GM06990 (cell line): ENCODE data around the gene AMOTL2.

ENCODE experiments used
- DNase-seq: peaks from one replicate; pipeline ENCODE4 v3.0.0-alpha.2; 2011; ENCODE audit not compliant: insufficient read length; ENCODE audit errors: extremely low read depth
- H3K27me3 ChIP-seq: replicated peaks from 2 replicates; pipeline ENCODE4 v1.6.0; 2011; ENCODE audit warnings: low read length; ENCODE audit not compliant: control insufficient read depth, insufficient read depth
- H3K36me3 ChIP-seq: 2 replicates; pipeline ENCODE4 v1.5.1; 2011; ENCODE audit warnings: low read length; ENCODE audit not compliant: control insufficient read depth, insufficient read depth
- H3K4me3 ChIP-seq: replicated peaks from 2 replicates; pipeline ENCODE4 v1.5.1; 2011; ENCODE audit warnings: low read depth, mild to moderate bottlenecking, control low read depth, low read length
- TF ChIP-seq, protein P1 (sequence below): IDR thresholded peaks from 2 replicates; pipeline ENCODE4 v1.5.1; 2011; ENCODE audit warnings: low read length, control low read depth, mild to moderate bottlenecking, inconsistent platforms; ENCODE audit not compliant: insufficient read depth, poor library complexity, severe bottlenecking

Gene AMOTL2

DNA sequence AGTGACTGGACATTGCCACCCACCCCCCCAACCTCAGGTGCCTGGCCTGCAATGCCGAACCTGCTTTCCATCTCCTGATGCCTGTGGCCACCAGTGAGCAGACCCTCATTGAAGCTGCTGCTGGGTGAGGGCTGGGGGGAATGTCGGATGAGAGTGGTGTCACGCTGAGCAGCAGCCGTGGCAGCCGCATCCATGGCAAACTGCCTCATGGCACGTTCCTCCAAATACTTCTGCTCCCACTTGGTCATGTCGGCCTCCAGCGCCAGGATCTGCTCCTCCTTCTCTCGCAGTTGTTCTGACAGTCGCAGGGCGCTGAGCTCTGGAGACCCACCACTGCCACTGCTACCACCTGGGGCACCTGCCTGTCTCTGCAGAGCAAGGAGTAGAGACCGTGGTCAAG lies 14.2 kb downstream of the AMOTL2 start:
- H3K36me3 ChIP-seq, result no peaks in the 10 kb centered on the region
- H3K4me3 ChIP-seq, result no peak overlapping the region
- H3K27me3 ChIP-seq, result no peaks in the 10 kb centered on the region; the same call in none of the 2 replicates
- DNase-seq, result no peak
- TF ChIP-seq, protein P1, sequence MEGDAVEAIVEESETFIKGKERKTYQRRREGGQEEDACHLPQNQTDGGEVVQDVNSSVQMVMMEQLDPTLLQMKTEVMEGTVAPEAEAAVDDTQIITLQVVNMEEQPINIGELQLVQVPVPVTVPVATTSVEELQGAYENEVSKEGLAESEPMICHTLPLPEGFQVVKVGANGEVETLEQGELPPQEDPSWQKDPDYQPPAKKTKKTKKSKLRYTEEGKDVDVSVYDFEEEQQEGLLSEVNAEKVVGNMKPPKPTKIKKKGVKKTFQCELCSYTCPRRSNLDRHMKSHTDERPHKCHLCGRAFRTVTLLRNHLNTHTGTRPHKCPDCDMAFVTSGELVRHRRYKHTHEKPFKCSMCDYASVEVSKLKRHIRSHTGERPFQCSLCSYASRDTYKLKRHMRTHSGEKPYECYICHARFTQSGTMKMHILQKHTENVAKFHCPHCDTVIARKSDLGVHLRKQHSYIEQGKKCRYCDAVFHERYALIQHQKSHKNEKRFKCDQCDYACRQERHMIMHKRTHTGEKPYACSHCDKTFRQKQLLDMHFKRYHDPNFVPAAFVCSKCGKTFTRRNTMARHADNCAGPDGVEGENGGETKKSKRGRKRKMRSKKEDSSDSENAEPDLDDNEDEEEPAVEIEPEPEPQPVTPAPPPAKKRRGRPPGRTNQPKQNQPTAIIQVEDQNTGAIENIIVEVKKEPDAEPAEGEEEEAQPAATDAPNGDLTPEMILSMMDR, result no peak

DNA sequence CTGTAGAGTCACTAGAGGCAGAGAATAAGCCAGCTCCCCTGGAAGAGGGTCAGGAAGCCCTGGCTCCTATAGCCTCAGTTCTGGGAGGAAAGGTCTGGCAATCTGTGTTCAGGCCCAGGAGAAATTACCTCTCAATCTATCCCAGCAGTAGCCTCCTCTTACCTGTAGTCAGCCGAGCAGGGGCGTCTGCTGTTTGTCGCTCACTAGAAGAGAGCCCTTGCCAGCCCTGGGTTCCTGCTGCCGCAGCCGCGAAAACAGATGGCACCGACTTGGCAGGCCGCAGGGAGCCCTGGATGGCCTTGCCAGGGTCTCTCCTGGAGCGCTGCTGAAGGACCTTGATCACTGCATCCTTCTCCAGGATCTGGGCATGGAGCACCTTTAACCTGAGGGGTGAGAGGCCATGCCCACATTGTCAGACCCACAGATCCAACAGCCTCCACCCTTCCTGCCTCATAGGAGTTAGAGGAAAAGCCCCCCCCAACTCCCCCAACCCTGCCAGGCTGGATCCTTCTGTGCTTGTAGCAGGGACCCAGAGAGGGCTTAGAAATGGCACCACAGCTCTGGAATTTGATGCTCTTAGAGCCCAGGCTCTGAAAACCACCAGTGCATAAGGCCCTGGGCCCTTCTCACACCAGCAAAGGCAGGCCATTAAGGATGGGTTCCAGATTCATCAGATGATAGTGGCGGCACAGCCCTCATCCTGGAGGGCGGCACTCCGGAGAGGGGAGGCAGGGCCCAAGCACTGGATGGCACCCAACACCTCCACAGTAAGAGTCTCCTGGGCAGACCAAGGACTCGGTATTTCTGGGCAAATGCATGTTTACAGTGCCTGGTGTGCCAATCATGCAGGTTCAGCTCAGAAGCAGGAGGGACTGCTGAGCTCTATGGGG lies 14.9 kb downstream of the AMOTL2 start:
- TF ChIP-seq, protein P1, result no peak
- Histone ChIP-seq H3K27me3 (no peaks in the 10 kb centered on the region; the same call in none of the 2 replicates), H3K36me3 (no peaks in the 10 kb centered on the region), H3K4me3 (no peak overlapping the region)
- no peak for DNase-seq

DNA sequence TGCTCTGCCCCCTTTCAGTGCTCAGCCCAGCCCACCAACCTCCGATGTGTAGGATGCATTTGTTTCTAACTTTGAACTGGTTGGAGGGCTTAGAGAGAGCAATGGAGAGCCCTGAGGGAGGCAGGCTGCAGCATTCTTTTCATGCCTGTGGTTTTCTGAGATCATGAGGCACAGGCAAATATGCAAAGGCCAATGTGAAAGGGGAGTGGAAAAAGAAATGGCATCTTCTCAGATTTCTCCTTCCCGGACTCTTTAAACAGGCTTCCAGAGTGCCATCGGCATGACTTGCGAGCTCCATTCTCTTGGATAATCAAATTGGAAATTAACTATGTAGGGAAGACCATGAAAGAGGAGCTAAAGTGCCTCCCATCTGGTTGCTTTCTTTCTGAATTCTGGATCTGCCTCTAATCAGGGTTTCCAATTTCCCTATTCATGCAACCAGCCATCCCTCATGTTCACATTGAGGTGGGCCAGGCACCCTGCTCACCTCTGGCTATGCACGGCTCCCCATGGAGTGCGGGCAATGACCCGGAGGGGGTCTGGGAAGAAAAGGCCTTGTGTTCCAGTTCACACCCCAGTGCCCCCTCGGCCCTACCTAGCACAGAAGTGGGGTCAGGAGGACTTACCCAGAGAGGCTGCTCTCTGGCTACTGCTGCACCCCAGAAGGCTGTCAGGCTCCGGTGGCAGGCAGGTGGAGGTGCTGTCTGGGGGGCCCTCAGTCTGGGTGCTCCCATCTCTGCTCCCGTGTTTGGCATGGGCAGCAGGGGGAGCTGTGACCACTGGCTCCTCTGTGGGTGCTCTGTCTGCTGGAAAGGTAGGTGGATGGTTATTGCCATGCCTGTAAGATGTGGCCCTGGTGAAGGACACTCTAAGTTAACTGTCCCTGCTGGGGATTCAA lies 16.1 kb downstream of the AMOTL2 start:
- H3K36me3 ChIP-seq, result no peaks in the 10 kb centered on the region
- DNase-seq, result no peak
- H3K4me3 ChIP-seq, result no peak overlapping the region
- no peaks in the 10 kb centered on the region; the same call in 1 of the 2 replicates for H3K27me3 ChIP-seq
- TF ChIP-seq, protein P1, result peak; percentile 63

DNA sequence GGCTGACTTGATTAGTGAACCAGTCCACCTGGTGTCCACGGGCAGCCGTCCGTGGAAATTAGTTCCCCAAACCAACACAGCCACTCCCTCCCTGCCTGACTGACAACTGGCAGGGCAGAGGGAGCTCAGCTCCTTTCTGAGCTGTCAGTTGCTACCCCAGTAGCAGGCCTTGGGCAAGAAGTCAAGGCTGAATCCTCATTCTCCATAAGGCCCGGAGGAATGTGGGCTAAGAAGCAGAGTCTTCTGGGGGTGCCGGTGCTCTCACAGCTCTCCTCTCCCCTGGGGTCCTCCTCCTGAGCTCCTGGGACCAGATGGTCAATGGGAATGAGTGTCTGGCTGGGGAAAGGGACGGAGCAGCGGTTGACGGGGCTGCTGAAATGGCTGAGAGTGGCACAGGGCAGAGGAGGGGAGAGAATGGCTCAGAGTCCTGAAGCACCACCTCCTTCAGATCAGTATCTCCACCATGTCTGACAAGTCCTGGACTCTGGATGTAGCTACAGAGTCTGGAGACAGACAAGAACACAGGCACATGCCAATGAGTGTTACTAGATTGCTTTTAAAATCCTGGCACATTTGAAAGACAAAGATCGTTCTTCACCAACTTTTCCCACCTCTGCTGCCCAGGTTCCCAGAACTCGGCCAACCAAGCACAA lies 16.9 kb downstream of the AMOTL2 start:
- no peaks in the 10 kb centered on the region; the same call in 1 of the 2 replicates for H3K27me3 ChIP-seq
- no peak overlapping the region for H3K4me3 ChIP-seq
- TF ChIP-seq, protein P1, result no peak
- DNase-seq, result no peak
- no peaks in the 10 kb centered on the region for H3K36me3 ChIP-seq

DNA sequence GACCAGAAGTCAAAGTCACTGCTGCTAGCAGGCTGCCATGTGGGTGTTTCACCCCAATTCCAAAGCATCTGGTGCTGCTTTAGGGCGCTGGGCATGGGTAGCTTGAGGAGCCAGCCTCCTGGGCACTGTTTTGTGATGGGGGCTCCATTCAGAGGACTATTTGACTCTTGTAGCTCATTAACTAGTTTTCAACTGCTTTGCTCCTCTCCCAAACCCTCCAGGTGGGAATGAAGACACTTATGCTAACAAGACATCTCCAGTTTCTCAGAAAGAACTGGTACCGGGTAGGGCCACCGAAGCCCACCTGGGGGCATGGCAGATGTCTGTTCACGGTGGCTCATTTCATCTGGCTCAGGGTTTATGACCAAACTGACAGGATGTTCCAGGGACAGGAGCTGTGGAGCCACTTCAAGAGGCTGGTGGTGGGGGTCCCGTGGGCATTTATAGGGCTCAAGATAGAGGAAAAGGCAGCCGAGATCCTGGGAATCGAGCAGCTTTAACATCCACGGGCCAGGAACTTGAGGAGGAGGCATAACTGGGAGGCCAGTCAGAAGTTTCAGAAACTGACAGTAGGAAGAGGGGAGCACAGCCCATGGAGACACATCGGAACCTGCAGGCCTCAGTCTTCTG lies 17.7 kb downstream of the AMOTL2 start:
- Histone ChIP-seq H3K36me3 (no peaks in the 10 kb centered on the region), H3K27me3 (no peaks in the 10 kb centered on the region; the same call in 1 of the 2 replicates), H3K4me3 (no peak overlapping the region)
- TF ChIP-seq, protein P1, result no peak
- no peak for DNase-seq
